Activated T-cell treated with anti-CD3 and anti-CD28 coated beads, Interleukin-2, amount 50 U/mL, for 24 hours (primary cell): Measurements from ENCODE around the gene CHRNA4.

Source experiments
- DNase-seq: peaks from one replicate; pipeline ENCODE4 v3.0.0-alpha.2; 2020
- H3K27ac Mint-ChIP-seq: 2 replicates; pipeline ENCODE4 v1.8.0; 2020; ENCODE audit warnings: mild to moderate bottlenecking, mixed read lengths
- H3K27me3 Mint-ChIP-seq: 2 replicates; pipeline ENCODE4 v1.8.0; 2020; ENCODE audit warnings: mixed read lengths
- H3K36me3 Mint-ChIP-seq: 2 replicates; pipeline ENCODE4 v1.8.0; 2020; ENCODE audit warnings: low read depth, mixed read lengths
- H3K4me1 Mint-ChIP-seq: 2 replicates; pipeline ENCODE4 v1.8.0; 2020; ENCODE audit warnings: low read depth, mixed read lengths
- H3K4me3 Mint-ChIP-seq: 2 replicates; pipeline ENCODE4 v1.8.0; 2020; ENCODE audit warnings: mild to moderate bottlenecking, moderate library complexity, mixed read lengths
- H3K9me3 Mint-ChIP-seq: 2 replicates; pipeline ENCODE4 v1.8.0; 2020; ENCODE audit warnings: mixed read lengths

CHRNA4 gene

DNA sequence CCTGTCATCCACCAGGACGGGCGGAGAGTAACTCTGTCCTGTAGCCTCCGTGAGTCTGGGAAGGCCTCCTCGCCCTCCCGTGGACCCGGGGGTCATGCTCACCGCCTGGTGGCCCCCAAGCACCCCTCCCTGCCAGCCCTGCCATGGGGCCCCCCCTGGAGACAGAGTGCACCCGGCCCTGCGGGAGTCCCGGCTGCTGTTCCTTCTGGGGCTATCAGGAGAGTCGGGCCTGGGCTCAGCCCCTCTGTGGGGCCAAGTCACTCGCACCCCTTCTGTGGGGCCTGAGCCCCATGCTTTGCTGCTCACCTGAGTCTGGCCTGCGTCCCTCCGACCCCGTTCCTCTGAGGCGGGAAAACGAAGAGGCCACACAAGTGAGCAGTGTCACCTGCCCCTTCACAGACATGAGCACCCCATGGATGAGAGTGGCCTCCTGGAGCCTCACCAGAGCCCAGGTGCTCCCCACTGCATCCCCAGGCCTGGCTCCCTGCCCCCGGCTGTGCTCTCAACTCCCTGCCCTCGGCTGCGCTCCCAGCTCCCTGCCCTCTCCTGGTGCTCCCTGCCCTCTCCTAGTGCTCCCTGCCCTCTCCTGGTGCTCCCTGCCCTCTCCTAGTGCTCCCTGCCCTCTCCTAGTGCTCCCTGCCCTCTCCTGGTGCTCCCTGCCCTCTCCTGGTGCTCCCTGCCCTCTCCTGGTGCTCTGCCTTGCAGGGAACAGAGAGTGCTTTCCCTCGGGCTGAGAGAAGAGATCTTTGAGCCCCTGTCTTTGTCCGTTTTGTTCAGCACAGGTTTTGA is 4.6 kb upstream of the CHRNA4 start:
- Mint-ChIP-seq H3K9me3 (no peaks in the 10 kb centered on the region), H3K4me1 (no peaks in the 10 kb centered on the region), H3K36me3 (no peaks in the 10 kb centered on the region), H3K4me3 (no peak overlapping the region), H3K27ac (no peak overlapping the region), H3K27me3 (peaks cover 13% of the 10 kb centered on the region)
- DNase-seq, result no peak

DNA sequence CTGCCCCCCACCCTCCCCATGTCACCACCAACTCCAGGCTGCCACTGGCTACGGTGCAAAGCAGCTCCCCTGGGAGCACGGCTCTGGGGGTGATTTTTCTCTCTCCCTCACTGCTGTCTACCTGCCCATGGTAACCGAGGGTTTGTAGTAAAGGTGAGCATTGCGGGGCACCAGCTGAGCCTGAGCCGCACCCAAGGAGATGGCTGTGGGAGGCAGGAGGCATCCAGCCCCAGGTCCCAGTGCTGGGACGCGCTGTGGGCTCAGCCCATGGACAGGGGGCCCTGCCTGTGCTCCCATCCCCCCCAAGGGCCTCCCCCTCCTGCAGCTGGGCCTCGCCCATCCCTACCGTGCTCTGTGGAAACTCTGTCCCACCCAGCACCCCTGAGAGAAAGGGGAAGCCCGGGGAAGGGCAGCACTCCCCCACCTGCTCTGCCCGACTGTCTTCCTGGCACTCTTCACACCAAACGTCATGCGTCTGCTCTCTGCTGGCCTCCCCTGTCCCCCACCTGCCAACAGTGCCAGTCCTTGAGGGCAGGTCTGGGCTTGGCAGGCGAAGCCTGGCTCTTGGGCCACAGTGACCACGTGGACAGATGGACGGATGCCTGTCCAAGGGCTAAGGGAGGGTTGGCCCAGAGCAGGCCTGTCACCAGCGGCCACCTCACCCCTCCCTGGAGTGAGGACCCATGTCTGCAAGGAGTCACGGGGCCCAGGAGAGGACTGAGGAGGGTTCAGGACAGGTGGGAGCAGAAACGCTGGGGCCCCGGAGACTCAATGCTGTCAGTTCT is 3.8 kb upstream of the CHRNA4 start:
- no peaks in the 10 kb centered on the region for H3K4me1 Mint-ChIP-seq
- no peak overlapping the region for H3K27ac Mint-ChIP-seq
- H3K27me3 Mint-ChIP-seq, result peaks cover 17% of the 10 kb centered on the region
- no peak overlapping the region for H3K4me3 Mint-ChIP-seq
- DNase-seq, result no peak
- no peaks in the 10 kb centered on the region for H3K36me3 Mint-ChIP-seq
- H3K9me3 Mint-ChIP-seq, result no peaks in the 10 kb centered on the region

DNA sequence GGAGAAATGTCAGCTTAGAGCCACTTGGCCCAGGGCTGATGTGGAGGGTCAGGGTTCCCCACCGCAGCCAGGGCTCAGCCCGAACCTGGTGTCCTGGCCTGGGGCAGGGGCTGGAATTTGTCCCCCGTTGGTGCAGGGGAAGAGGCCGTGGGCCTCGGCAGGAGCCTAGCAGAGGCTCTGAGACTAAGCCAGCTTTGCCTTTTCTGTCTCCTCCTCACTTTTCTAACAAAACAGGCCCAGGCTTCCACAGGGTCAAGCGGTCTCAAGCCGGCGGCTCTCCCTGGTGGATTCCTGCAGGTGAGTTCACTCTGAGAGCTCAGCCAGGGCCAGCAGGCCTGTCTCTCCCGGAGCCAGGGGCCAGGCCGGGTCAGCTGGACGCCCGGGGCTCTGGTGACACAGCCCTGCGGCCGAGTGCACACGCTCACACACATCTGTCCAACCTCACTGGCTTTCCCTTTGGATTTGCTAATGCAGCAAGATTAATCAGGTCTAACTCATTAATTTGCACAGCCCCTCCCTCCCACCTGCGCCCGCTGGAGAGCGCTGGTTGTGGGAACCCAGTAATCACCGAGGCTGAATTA is 2.9 kb upstream of the CHRNA4 start:
- peaks cover 24% of the 10 kb centered on the region for H3K27me3 Mint-ChIP-seq
- H3K36me3 Mint-ChIP-seq, result no peaks in the 10 kb centered on the region
- no peak for DNase-seq
- H3K27ac Mint-ChIP-seq, result no peak overlapping the region
- H3K4me1 Mint-ChIP-seq, result no peaks in the 10 kb centered on the region
- H3K4me3 Mint-ChIP-seq, result no peak overlapping the region
- no peaks in the 10 kb centered on the region for H3K9me3 Mint-ChIP-seq

GRCh38 chr20:63363013-63363957 is 2.1 kb upstream of the CHRNA4 start:
- peaks cover 28% of the 10 kb centered on the region for H3K27me3 Mint-ChIP-seq
- no peaks in the 10 kb centered on the region for H3K4me1 Mint-ChIP-seq
- no peak for DNase-seq
- no peaks in the 10 kb centered on the region for H3K9me3 Mint-ChIP-seq
- no peak overlapping the region for H3K27ac Mint-ChIP-seq
- H3K36me3 Mint-ChIP-seq, result no peaks in the 10 kb centered on the region
- no peak overlapping the region for H3K4me3 Mint-ChIP-seq

- Mint-ChIP-seq H3K4me1 (no peaks in the 10 kb centered on the region), H3K36me3 (no peaks in the 10 kb centered on the region), H3K4me3 (no peak overlapping the region), H3K27me3 (peaks cover 31% of the 10 kb centered on the region), H3K9me3 (no peaks in the 10 kb centered on the region), H3K27ac (no peak overlapping the region)
- no peak for DNase-seq
Observed at GRCh38 chr20:63362436-63363009, 1.4 kb upstream of the CHRNA4 start.

- Mint-ChIP-seq H3K4me1 (no peaks in the 10 kb centered on the region), H3K27ac (no peak overlapping the region), H3K4me3 (no peak overlapping the region), H3K27me3 (peaks cover 35% of the 10 kb centered on the region), H3K36me3 (no peaks in the 10 kb centered on the region), H3K9me3 (no peaks in the 10 kb centered on the region)
- DNase-seq, result no peak
Observed at GRCh38 chr20:63361519-63362435, 628 bp upstream of the CHRNA4 start.

DNA sequence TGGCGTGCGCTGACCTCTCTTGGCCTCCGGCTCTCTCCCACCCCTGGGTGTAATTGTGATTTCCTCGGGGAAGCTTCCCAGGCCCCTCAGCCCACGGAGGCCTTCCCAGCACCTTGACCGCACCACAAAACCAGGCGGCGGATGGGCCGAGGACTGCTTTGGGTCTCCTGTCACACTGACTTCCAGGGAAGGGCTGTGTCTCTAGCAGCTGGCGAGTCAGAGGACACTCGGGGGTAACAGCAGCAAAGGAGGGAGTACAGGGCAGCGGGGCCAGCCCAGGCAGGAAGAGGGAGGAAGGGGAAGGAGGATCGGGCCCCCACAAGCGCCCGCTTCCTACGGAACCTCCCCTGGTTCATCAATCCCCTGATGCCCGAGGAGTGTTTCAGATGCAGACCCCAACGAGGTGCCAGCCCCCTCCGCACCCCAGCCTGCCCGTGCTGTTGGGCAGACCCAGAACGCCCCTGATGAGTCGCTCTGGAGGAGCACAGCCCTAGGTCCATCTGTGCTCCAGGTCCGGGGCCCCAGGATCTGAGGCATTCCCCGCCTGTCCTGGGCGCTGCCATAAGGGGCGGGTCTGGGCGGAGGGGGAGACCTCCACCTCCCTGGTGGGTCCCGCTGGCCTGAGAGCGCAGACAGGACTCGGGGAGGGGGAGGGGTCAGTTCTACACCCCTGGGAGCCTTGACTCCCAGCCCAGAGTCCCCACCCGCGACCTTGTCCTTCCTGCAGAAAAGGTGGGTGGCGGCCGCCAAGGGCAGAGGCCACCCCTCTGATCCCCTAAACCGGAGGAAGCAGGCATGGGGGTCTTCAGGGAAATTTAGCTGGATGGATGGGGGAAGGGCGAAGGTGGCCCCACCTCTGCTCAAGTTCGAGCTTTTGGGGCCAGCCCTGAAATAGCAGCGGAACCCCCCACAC is 956 bp downstream of the CHRNA4 start:
- Mint-ChIP-seq H3K27me3 (peaks cover 36% of the 10 kb centered on the region), H3K9me3 (no peaks in the 10 kb centered on the region), H3K36me3 (no peaks in the 10 kb centered on the region), H3K4me1 (no peaks in the 10 kb centered on the region), H3K4me3 (no peak overlapping the region), H3K27ac (no peak overlapping the region)
- no peak for DNase-seq

- Mint-ChIP-seq H3K4me1 (no peaks in the 10 kb centered on the region), H3K4me3 (no peak overlapping the region), H3K36me3 (no peaks in the 10 kb centered on the region), H3K9me3 (no peaks in the 10 kb centered on the region), H3K27me3 (peaks cover 34% of the 10 kb centered on the region), H3K27ac (no peak overlapping the region)
- DNase-seq, result no peak
Observed at GRCh38 chr20:63359164-63359934, 1.8 kb downstream of the CHRNA4 start.

GRCh38 chr20:63357921-63358905 is 2.9 kb downstream of the CHRNA4 start:
- no peaks in the 10 kb centered on the region for H3K9me3 Mint-ChIP-seq
- H3K4me1 Mint-ChIP-seq, result no peaks in the 10 kb centered on the region
- H3K4me3 Mint-ChIP-seq, result no peak overlapping the region
- DNase-seq, result no peak
- H3K27ac Mint-ChIP-seq, result no peak overlapping the region
- no peaks in the 10 kb centered on the region for H3K36me3 Mint-ChIP-seq
- H3K27me3 Mint-ChIP-seq, result peaks cover 34% of the 10 kb centered on the region

DNA sequence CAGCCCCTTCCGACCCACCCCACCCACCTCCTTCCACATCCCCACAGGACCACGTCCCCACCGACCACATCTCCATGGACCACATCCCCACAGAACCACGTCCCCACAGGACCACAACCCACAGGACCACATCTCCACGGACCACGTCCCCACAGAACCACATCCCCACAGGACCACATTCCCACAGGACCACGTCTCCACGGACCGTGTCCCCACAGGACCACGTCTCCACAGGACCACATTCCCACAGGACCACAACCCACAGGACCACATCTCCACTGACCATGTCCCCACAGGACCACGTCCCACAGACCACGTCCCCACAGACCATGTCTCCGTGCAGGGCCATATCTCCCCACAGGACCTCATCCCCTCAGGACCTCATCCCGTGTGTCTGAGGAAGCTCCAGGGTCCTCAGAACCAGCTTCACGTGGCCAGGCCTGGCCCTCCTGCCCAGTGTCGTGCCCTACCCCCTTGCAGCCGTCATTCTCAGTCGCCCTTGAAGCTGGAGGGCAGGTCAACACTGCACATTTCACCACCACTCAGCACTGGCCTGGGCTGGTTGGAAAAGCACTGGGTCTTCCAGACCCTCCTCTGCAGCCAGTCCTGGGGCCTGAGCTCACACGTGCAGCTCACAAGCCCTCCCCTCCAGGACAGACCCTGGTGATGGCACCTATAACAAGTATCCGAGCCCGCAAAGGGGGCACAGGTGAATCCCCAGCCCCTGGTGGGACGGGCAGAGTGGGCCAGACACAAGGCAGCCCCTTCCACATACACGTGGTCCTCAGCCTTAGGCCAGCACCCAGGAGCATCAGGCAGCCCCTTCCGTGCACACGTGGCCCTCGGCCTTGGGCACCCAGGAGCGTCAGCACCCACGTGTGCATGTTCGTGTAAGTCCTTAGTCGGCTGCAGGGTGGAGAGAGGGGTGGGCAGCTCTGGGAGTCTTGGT is 3.9 kb downstream of the CHRNA4 start:
- Mint-ChIP-seq H3K4me3 (no peak overlapping the region), H3K27me3 (peaks cover 27% of the 10 kb centered on the region), H3K4me1 (no peaks in the 10 kb centered on the region), H3K9me3 (no peaks in the 10 kb centered on the region), H3K36me3 (no peaks in the 10 kb centered on the region), H3K27ac (no peak overlapping the region)
- DNase-seq, result no peak
